Middle frontal gyrus (tissue), 1 donor: ENCODE measurements around the gene SDF4.

Source experiments
- DNase-seq: peaks from one replicate; pipeline ENCODE4 v3.0.0-alpha.2; 2015; ENCODE audit warnings: low spot score; ENCODE audit errors: extremely low spot score

SDF4 gene

GRCh38 chr1:1213345-1214265, 18.2 kb downstream of the SDF4 start, which contains the start of gene TNFRSF4:
Gene TNFRSF4, minus strand, starts transcription at chr1:1214153. Its CDS starts 26 bp downstream, at chr1:1214127.
- DNase-seq: no peak

- DNase-seq: no peak
These were observed 18.9 kb downstream of the SDF4 start for GRCh38 chr1:1212780-1213344.

- DNase-seq: no peak
These were observed 20.0 kb downstream of the SDF4 start for GRCh38 chr1:1211541-1212441.

GRCh38 chr1:1210726-1211540, 20.9 kb downstream of the SDF4 start:
- no peak for DNase-seq

GRCh38 chr1:1208713-1209433, 22.9 kb downstream of the SDF4 start:
- no peak for DNase-seq

- DNase-seq: no peak
These were observed 24.3 kb downstream of the SDF4 start for GRCh38 chr1:1207571-1207892.

- DNase-seq: no peak
These were observed 24.8 kb downstream of the SDF4 start for GRCh38 chr1:1206966-1207531.

GRCh38 chr1:1206376-1206965, 25.3 kb downstream of the SDF4 start, which contains the start of gene TNFRSF18:
Gene TNFRSF18, minus strand, starts transcription at chr1:1206592. Its CDS starts 21 bp downstream, at chr1:1206571.
- no peak for DNase-seq

GRCh38 chr1:1205769-1206375, 25.9 kb downstream of the SDF4 start:
- DNase-seq: no peak

- DNase-seq: no peak
These were observed 26.6 kb downstream of the SDF4 start for GRCh38 chr1:1204998-1205768.

- DNase-seq: no peak
These were observed 27.3 kb downstream of the SDF4 start for GRCh38 chr1:1204425-1204920.

GRCh38 chr1:1203561-1204424, 28.0 kb downstream of the SDF4 start:
- no peak for DNase-seq

- no peak for DNase-seq
These were observed 28.8 kb downstream of the SDF4 start for GRCh38 chr1:1202831-1203560.

GRCh38 chr1:1200876-1201810, 30.7 kb downstream of the SDF4 start:
- no peak for DNase-seq
